HEK293 (cell line): ENCODE data around the gene PCDH15.

ENCODE experiments used
- CTCF ChIA-PET: fragments of 350-600 bp; formaldehyde crosslinking; extraction: SDS; loops from one replicate; lab custom pipeline; 2021; ENCODE audit warnings: antibody characterized with exemption; lab: Yijun Ruan, JAX
- POLR2A ChIA-PET: fragments of 300-600 bp; formaldehyde crosslinking; extraction: SDS; loops from one replicate; lab custom pipeline; 2020; ENCODE audit warnings: antibody characterized with exemption, inconsistent platforms; lab: Yijun Ruan, JAX
- H3K27ac ChIP-seq: fragments of 200-500 bp; sonication (Bioruptor generic); 2 replicates; pipeline ENCODE4 v1.5.1; 2014; ENCODE audit warnings: low read depth, low read length, control low read depth, inconsistent platforms; ENCODE audit errors: extremely low read depth
- H3K36me3 ChIP-seq, 2 experiments: fragments of 200-500 bp in 1 of 2; sonication (Bioruptor generic) in 1 of 2; 1 replicate in 1 of 2; 2 replicates in 1 of 2; pipeline ENCODE4 v1.5.1; 2014 to 2017; ENCODE audit warnings: inconsistent platforms in 2 of 2, low read length in 2 of 2; ENCODE audit not compliant: control insufficient read depth in 2 of 2, insufficient read depth in 1 of 2
- H3K4me1 ChIP-seq: fragments of 200-500 bp; sonication (Bioruptor generic); 2 replicates; pipeline ENCODE4 v1.5.1; 2014; ENCODE audit warnings: mild to moderate bottlenecking, low read length, inconsistent platforms; ENCODE audit not compliant: control insufficient read depth, insufficient read depth
- H3K4me3 ChIP-seq: 2 replicates; pipeline ENCODE4 v1.5.1; 2011; ENCODE audit warnings: low read depth, mild to moderate bottlenecking, control low read depth, low read length, moderate library complexity
- H3K9me3 ChIP-seq: fragments of 200-500 bp; sonication (Bioruptor generic); 2 replicates; pipeline ENCODE4 v1.5.1; 2014; ENCODE audit warnings: low read depth, low read length, inconsistent platforms; ENCODE audit not compliant: control insufficient read depth, insufficient read depth
- GLI2 ChIP-seq: fragments of 450-650 bp; formaldehyde crosslinking; IDR thresholded peaks from 2 replicates; pipeline ENCODE4; 2017; ENCODE audit warnings: missing biosample characterization, missing genetic modification characterization, low read depth, borderline replicate concordance
- HOXD13 ChIP-seq: sonication (generic); formaldehyde crosslinking; IDR thresholded peaks from 2 replicates; pipeline ENCODE4 v1.8.0; 2022; ENCODE audit warnings: missing genetic modification reagents, borderline replicate concordance
- KLF10 ChIP-seq: fragments of 450-650 bp; IDR thresholded peaks from 2 replicates; pipeline ENCODE4 v1.5.1; 2018; ENCODE audit warnings: missing biosample characterization, mild to moderate bottlenecking, missing genetic modification characterization
- OVOL3 ChIP-seq: fragments of 450-650 bp; formaldehyde crosslinking; IDR thresholded peaks from 2 replicates; pipeline ENCODE4 v1.5.1; 2016; ENCODE audit warnings: missing biosample characterization, missing genetic modification characterization
- SCRT1 ChIP-seq: fragments of 450-650 bp; formaldehyde crosslinking; IDR thresholded peaks from 2 replicates; pipeline ENCODE4 v1.5.1; 2016; ENCODE audit warnings: missing biosample characterization, missing genetic modification characterization, borderline replicate concordance
- SETDB1 ChIP-seq: IDR thresholded peaks from one replicate; pipeline ENCODE4 v1.6.1; 2017; ENCODE audit warnings: mild to moderate bottlenecking, low read length, moderate library complexity, mixed read lengths; ENCODE audit not compliant: insufficient read length
- SP2 ChIP-seq: fragments of 450-650 bp; formaldehyde crosslinking; IDR thresholded peaks from 2 replicates; pipeline ENCODE4 v1.5.1; 2016; ENCODE audit warnings: missing biosample characterization, missing genetic modification characterization
- SP3 ChIP-seq: fragments of 450-650 bp; formaldehyde crosslinking; IDR thresholded peaks from 2 replicates; pipeline ENCODE4 v1.5.1; 2016; ENCODE audit warnings: missing biosample characterization, missing genetic modification characterization
- SP7 ChIP-seq: fragments of 450-650 bp; formaldehyde crosslinking; IDR thresholded peaks from 2 replicates; pipeline ENCODE4 v1.5.1; 2016; ENCODE audit warnings: missing biosample characterization, missing genetic modification characterization
- ZBTB21 ChIP-seq: fragments of 450-650 bp; formaldehyde crosslinking; IDR thresholded peaks from 2 replicates; pipeline ENCODE4 v1.5.1; 2017; ENCODE audit warnings: missing biosample characterization, missing genetic modification characterization
- ZBTB7A ChIP-seq: fragments of 450-650 bp; formaldehyde crosslinking; IDR thresholded peaks from 2 replicates; pipeline ENCODE4 v1.5.1; 2016; ENCODE audit warnings: low read depth, missing biosample characterization, missing genetic modification characterization
- ZFP3 ChIP-seq: fragments of 450-650 bp; formaldehyde crosslinking; IDR thresholded peaks from 2 replicates; pipeline ENCODE4 v1.5.1; 2016; ENCODE audit warnings: low read depth, missing biosample characterization, missing genetic modification characterization
- ZFP69B ChIP-seq: fragments of 450-650 bp; formaldehyde crosslinking; IDR thresholded peaks from 2 replicates; pipeline ENCODE4 v1.5.1; 2016; ENCODE audit warnings: missing biosample characterization, missing genetic modification characterization
- ZNF114 ChIP-seq: fragments of 450-650 bp; formaldehyde crosslinking; IDR thresholded peaks from 2 replicates; pipeline ENCODE4 v1.5.0; 2017; ENCODE audit warnings: missing biosample characterization, missing genetic modification characterization
- ZNF132 ChIP-seq: fragments of 450-650 bp; formaldehyde crosslinking; IDR thresholded peaks from 2 replicates; pipeline ENCODE4 v1.5.1; 2017; ENCODE audit warnings: missing biosample characterization, missing genetic modification characterization, borderline replicate concordance
- ZNF169 ChIP-seq: fragments of 450-650 bp; formaldehyde crosslinking; IDR thresholded peaks from 2 replicates; pipeline ENCODE4 v1.5.1; 2016; ENCODE audit warnings: missing biosample characterization, missing genetic modification characterization
- ZNF214 ChIP-seq: fragments of 450-650 bp; formaldehyde crosslinking; IDR thresholded peaks from 2 replicates; pipeline ENCODE4 v1.5.1; 2017; ENCODE audit warnings: missing biosample characterization, mild to moderate bottlenecking, missing genetic modification characterization, borderline replicate concordance
- ZNF23 ChIP-seq: fragments of 450-650 bp; formaldehyde crosslinking; IDR thresholded peaks from 2 replicates; pipeline ENCODE4 v1.5.1; 2016; ENCODE audit warnings: missing biosample characterization, missing genetic modification characterization, borderline replicate concordance
- ZNF302 ChIP-seq: fragments of 450-650 bp; formaldehyde crosslinking; IDR thresholded peaks from 2 replicates; pipeline ENCODE4 v1.5.1; 2016; ENCODE audit warnings: missing biosample characterization, missing genetic modification characterization, low read depth
- ZNF37A ChIP-seq: fragments of 450-650 bp; IDR thresholded peaks from 2 replicates; pipeline ENCODE4 v1.5.1; 2018; ENCODE audit warnings: missing biosample characterization, missing genetic modification characterization
- ZNF391 ChIP-seq: fragments of 450-650 bp; formaldehyde crosslinking; IDR thresholded peaks from 2 replicates; pipeline ENCODE4 v1.5.1; 2016; ENCODE audit warnings: low read depth, missing biosample characterization, missing genetic modification characterization, borderline replicate concordance
- ZNF561 ChIP-seq: fragments of 450-650 bp; IDR thresholded peaks from 2 replicates; pipeline ENCODE4 v1.5.1; 2018; ENCODE audit warnings: missing biosample characterization, missing genetic modification characterization, borderline replicate concordance
- ZNF610 ChIP-seq: fragments of 450-650 bp; formaldehyde crosslinking; IDR thresholded peaks from 2 replicates; pipeline ENCODE4 v1.5.1; 2016; ENCODE audit warnings: missing biosample characterization, missing genetic modification characterization, borderline replicate concordance
- ZNF660 ChIP-seq: fragments of 450-650 bp; IDR thresholded peaks from 2 replicates; pipeline ENCODE4 v1.5.1; 2018; ENCODE audit warnings: missing biosample characterization, mild to moderate bottlenecking, missing genetic modification characterization
- ZNF776 ChIP-seq: fragments of 450-650 bp; formaldehyde crosslinking; IDR thresholded peaks from 2 replicates; pipeline ENCODE4 v1.5.0; 2017; ENCODE audit warnings: missing biosample characterization, missing genetic modification characterization, borderline replicate concordance
- ZNF843 ChIP-seq: fragments of 450-650 bp; formaldehyde crosslinking; IDR thresholded peaks from 2 replicates; pipeline ENCODE4 v1.5.1; 2016; ENCODE audit warnings: missing biosample characterization, missing genetic modification characterization
- ZSCAN30 ChIP-seq: fragments of 450-650 bp; IDR thresholded peaks from 2 replicates; pipeline ENCODE4 v1.5.1; 2018; ENCODE audit warnings: missing biosample characterization, mild to moderate bottlenecking, missing genetic modification characterization, moderate library complexity
- TF ChIP-seq, protein P1 (sequence below): fragments of 450-650 bp; formaldehyde crosslinking; IDR thresholded peaks from 2 replicates; pipeline ENCODE4 v1.5.1; 2016; ENCODE audit warnings: missing biosample characterization, missing genetic modification characterization
- TF ChIP-seq, protein P2 (sequence below): fragments of 450-650 bp; formaldehyde crosslinking; IDR thresholded peaks from 2 replicates; pipeline ENCODE4 v1.5.1; 2016; ENCODE audit warnings: missing biosample characterization, missing genetic modification characterization
- TF ChIP-seq, protein P3 (sequence below): fragments of 450-650 bp; formaldehyde crosslinking; IDR thresholded peaks from 2 replicates; pipeline ENCODE4 v1.5.1; 2016; ENCODE audit warnings: missing biosample characterization, missing genetic modification characterization
- TF ChIP-seq, protein P4 (sequence below): fragments of 450-650 bp; formaldehyde crosslinking; IDR thresholded peaks from 2 replicates; pipeline ENCODE4 v1.5.1; 2017; ENCODE audit warnings: missing biosample characterization, mild to moderate bottlenecking, missing genetic modification characterization, moderate library complexity

The PCDH15 gene

DNA sequence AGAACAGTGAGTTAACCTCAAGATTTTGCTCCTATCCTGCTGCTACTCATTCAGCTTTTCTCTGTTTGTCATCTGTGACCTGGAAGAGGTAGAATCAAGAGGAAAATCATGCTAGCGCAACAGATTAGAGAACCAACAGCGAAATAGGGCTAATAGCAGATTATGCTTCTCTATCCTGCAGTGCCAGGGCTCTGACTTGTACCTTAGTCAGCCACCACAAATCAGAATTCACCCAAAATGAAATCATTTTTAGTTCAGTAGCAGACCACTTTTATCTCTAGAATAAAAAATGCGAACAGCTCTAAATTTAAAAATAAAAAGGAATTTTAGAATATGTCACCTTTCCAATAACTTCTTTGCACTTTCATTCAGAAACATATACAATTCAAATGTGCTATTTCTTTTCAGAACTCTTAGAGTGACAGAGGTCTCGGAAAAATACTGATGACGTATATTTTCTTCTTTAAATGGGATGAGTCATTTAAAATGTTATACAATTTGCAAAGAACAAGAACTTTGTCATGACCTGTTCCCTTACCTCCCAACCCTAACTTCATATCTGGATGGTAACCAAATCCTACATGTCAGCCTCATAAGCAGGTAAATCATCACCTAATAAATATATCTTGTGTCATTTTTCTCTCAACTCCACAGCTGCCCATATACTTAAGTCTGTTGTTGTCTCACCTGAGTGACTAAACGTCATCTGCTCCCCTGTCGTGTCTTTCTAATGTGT lies 896.4 kb downstream of the PCDH15 start:
- Histone ChIP-seq H3K4me1 (no peaks in the 10 kb centered on the region), H3K27ac (no peak overlapping the region), H3K36me3 (no peaks in the 10 kb centered on the region), H3K9me3 (no peaks in the 10 kb centered on the region), H3K4me3 (no peak overlapping the region)
- TF ChIP-seq ZFP69B (tag by site-specific recombination) = no peak
- no peak for TF ChIP-seq OVOL3
- no peak for TF ChIP-seq KLF10 (tag by site-specific recombination)
- no peak for TF ChIP-seq ZNF302 (tag by site-specific recombination)
- TF ChIP-seq ZBTB21 (tag by site-specific recombination) = no peak
- TF ChIP-seq ZNF169 (tag by site-specific recombination) = no peak
- no peak for TF ChIP-seq ZNF132 (tag by site-specific recombination)
- TF ChIP-seq SETDB1 = no peak
- TF ChIP-seq, protein P1, sequence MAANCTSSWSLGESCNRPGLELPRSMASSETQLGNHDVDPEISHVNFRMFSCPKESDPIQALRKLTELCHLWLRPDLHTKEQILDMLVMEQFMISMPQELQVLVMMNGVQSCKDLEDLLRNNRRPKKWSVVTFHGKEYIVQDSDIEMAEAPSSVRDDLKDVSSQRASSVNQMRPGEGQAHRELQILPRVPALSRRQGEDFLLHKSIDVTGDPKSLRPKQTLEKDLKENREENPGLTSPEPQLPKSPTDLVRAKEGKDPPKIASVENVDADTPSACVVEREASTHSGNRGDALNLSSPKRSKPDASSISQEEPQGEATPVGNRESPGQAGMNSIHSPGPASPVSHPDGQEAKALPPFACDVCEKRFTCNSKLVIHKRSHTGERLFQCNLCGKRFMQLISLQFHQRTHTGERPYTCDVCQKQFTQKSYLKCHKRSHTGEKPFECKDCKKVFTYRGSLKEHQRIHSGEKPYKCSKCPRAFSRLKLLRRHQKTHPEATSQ (tag by site-specific recombination) = no peak
- no peak for TF ChIP-seq ZNF776
- TF ChIP-seq ZNF610 (tag by site-specific recombination) = no peak
- no peak for TF ChIP-seq SCRT1 (tag by site-specific recombination)
- TF ChIP-seq SP7 = no peak
- no peak for TF ChIP-seq ZNF37A
- TF ChIP-seq SP2 (tag by site-specific recombination) = no peak
- no peak for TF ChIP-seq GLI2
- TF ChIP-seq SP3 (tag by site-specific recombination) = no peak
- no peak for TF ChIP-seq ZNF843 (tag by site-specific recombination)
- TF ChIP-seq ZNF561 (tag by site-specific recombination) = no peak
- ChIA-PET CTCF (no interaction called here), POLR2A (no interaction called here)

DNA sequence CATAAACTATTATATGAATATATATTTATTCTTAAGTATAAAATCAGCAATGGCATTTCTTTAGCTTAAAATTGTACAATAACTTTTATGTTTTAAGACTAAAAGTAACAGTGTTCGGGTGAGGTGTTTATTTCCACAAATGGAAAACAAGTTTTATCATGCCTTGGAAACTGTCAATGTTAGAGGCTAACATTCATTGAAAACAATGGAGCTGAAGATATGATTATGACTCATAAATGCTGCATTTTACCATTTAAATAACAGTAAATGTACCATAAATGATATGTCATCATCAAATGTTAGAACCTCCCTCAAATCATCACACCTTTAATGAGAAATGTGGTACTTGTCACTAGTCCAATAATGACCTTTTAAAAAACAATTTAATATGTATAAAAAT lies 897.3 kb downstream of the PCDH15 start:
- POLR2A ChIA-PET = no interaction called here
- H3K4me3 ChIP-seq = no peak overlapping the region
- CTCF ChIA-PET = no interaction called here
- TF ChIP-seq ZNF391 (tag by site-specific recombination) (no peak), ZNF23 (tag by site-specific recombination) (no peak), ZFP3 (no peak), ZNF660 (tag by site-specific recombination) (no peak), ZSCAN30 (tag by site-specific recombination) (no peak), ZBTB7A (tag by site-specific recombination) (no peak), HOXD13 (CRISPR knock-in tag) (no peak), GLI2 (no peak), ZNF214 (tag by site-specific recombination) (no peak), ZNF114 (tag by site-specific recombination) (no peak)
- TF ChIP-seq, protein P2, sequence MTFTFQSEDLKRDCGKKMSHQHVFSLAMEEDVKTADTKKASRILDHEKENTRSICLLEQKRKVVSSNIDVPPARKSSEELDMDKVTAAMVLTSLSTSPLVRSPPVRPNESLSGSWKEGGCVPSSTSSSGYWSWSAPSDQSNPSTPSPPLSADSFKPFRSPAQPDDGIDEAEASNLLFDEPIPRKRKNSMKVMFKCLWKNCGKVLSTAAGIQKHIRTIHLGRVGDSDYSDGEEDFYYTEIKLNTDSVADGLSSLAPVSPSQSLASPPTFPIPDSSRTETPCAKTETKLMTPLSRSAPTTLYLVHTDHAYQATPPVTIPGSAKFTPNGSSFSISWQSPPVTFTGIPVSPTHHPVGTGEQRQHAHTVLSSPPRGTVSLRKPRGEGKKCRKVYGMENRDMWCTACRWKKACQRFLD (tag by site-specific recombination) = no peak
- TF ChIP-seq, protein P3, sequence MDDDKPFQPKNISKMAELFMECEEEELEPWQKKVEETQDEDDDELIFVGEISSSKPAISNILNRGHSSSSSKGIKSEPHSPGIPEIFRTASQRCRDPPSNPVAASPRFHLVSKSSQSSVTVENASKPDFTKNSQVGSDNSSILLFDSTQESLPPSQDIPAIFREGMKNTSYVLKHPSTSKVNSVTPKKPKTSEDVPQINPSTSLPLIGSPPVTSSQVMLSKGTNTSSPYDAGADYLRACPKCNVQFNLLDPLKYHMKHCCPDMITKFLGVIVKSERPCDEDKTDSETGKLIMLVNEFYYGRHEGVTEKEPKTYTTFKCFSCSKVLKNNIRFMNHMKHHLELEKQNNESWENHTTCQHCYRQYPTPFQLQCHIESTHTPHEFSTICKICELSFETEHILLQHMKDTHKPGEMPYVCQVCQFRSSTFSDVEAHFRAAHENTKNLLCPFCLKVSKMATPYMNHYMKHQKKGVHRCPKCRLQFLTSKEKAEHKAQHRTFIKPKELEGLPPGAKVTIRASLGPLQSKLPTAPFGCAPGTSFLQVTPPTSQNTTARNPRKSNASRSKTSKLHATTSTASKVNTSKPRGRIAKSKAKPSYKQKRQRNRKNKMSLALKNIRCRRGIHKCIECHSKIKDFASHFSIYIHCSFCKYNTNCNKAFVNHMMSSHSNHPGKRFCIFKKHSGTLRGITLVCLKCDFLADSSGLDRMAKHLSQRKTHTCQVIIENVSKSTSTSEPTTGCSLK (tag by site-specific recombination) = no peak
- TF ChIP-seq, protein P4, sequence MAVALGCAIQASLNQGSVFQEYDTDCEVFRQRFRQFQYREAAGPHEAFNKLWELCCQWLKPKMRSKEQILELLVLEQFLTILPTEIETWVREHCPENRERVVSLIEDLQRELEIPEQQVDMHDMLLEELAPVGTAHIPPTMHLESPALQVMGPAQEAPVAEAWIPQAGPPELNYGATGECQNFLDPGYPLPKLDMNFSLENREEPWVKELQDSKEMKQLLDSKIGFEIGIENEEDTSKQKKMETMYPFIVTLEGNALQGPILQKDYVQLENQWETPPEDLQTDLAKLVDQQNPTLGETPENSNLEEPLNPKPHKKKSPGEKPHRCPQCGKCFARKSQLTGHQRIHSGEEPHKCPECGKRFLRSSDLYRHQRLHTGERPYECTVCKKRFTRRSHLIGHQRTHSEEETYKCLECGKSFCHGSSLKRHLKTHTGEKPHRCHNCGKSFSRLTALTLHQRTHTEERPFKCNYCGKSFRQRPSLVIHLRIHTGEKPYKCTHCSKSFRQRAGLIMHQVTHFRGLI (tag by site-specific recombination) = no peak

More for the DNA sequence above, 897.3 kb downstream of the PCDH15 start:
- H3K27ac ChIP-seq = no peak overlapping the region
- no peaks in the 10 kb centered on the region for H3K4me1 ChIP-seq
- H3K36me3 ChIP-seq = no peaks in the 10 kb centered on the region
- H3K9me3 ChIP-seq = no peaks in the 10 kb centered on the region
